NCI-H2196 treated with DMSO at 0.1 percent for 48 hours (cell line): ENCODE results near the gene KLRC1.
"Not testable (repeated sequence)": the region's sequence is repeated elsewhere in the genome, so short reads cannot be mapped to it uniquely, and the experiment has no call there.

Experiments
- DNase-seq: peaks from one replicate; lab custom pipeline; 2025; ENCODE audit not compliant: unreplicated experiment; lab: John Stamatoyannopoulos, UW

The KLRC1 gene

DNA sequence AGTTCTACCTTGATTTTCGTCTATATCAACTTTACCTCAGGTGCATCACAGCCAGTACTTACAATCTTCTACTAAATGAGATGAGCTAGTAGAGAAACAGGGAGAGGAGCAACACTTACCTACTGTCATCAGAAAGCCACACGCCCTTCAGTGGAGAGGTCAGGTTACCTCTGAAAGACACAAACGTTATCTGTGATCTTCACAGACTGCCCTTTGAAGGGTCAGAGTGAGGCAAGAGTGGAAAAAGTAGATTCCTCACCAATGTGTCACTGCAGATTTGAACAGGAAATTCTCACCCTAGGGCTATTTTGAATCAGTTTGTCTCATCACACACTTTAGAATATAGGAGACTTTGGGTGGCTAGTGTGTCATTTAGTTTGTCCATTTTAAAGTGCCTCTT is 31.0 kb downstream of the KLRC1 start:
- DNase-seq = not testable (repeated sequence)

GRCh38 chr12:10420334-10420733 is 32.8 kb downstream of the KLRC1 start, which contains the start of gene KLRC3:
Gene KLRC3, minus strand, starts transcription at chr12:10420595. Its CDS starts 45 bp downstream, at chr12:10420550.
- not testable (repeated sequence) for DNase-seq

- peak; percentile 3 for DNase-seq
These were observed 43.8 kb downstream of the KLRC1 start, which contains the start of gene KLRC4 for GRCh38 chr12:10409392-10409791. Gene KLRC4, minus strand, starts transcription at chr12:10409757. Its CDS starts 182 bp downstream, at chr12:10409575.

- no peak for DNase-seq
These were observed 44.3 kb downstream of the KLRC1 start for GRCh38 chr12:10408842-10409241.

- DNase-seq = no peak
These were observed 46.5 kb downstream of the KLRC1 start for GRCh38 chr12:10406725-10407124.

GRCh38 chr12:10405294-10405693 is 47.9 kb downstream of the KLRC1 start:
- DNase-seq = no peak

GRCh38 chr12:10404798-10405197 is 48.4 kb downstream of the KLRC1 start:
- DNase-seq = no peak

DNA sequence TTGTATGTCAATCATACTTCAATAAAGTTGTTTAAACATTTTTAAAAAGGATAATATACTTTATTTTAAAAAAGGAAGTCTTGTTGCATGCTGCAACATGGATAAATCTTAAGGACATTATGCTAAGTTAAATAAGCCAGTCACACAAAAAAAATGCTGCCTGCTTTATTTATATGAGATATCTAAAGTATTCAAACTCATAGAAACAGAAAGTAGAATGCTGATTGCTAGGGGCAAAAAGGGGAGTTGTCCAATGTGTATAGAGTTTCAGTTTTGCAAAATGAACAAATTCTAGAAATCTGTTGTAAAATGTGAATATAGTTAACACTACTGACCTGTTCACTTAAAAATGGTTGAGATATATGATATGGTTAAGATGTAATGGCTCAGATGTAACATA is 52.3 kb downstream of the KLRC1 start:
- DNase-seq = no peak

GRCh38 chr12:10398168-10398567 is 55.0 kb downstream of the KLRC1 start:
- no peak for DNase-seq

DNA sequence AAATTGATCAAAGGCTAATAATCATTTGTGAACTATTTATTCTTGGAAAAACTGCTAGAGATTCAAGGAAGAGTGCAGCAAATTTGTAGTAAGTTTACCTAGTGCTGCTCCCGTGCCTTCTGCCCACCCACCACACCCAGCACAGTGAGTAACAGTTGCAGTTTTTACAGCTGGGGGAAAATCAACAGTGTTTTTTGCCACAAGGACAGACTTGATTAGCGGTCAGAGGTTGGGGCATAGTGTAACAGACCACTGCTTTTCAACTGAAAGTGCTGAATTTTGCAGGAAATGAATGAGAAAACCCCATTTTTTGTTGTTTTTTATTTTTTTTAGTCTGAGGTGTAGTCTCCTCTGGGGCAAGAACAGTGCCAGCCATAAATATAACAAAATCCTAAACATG is 55.9 kb downstream of the KLRC1 start:
- no peak for DNase-seq

GRCh38 chr12:10396176-10396575 is 57.0 kb downstream of the KLRC1 start:
- DNase-seq = not testable (repeated sequence)
